PC-3 (cell line): ENCODE data around the gene SLC25A2. TPM values are rescaled to one million over a fixed set of nuclear protein-coding genes. Genes with fewer than 3 reads are reported as not detected.

ENCODE experiments used
- ATAC-seq: fragments of 200-7000 bp; cut with Tn5 transposase; 2 replicates; pipeline ENCODE4 v1.9.1; 2020; ENCODE audit warnings: mild to moderate bottlenecking, moderate library complexity
- BruUV-seq: library from RNA; stranded (reverse); fragments of 400-500 nt; replicated peaks from 2 replicates; lab custom pipeline; 2021; lab: Mats Ljungman, UMichigan
- CTCF ChIA-PET: fragments of 300-600 bp; sonication (Branson Sonifier 250); formaldehyde crosslinking; loops from one replicate; lab custom pipeline; 2022; ENCODE audit warnings: antibody characterized with exemption; lab: Charles Lee
- POLR2A ChIA-PET: fragments of 300-600 bp; sonication (Branson Sonifier 250); formaldehyde crosslinking; loops from one replicate; lab custom pipeline; 2022; ENCODE audit warnings: antibody characterized with exemption; ENCODE audit not compliant: unreplicated experiment; lab: Charles Lee
- DNase-seq: peaks from one replicate; pipeline ENCODE4 v3.0.0-alpha.2; 2015
- H2AFZ ChIP-seq: fragments of 300-600 bp; sonication (generic); 2 replicates; pipeline ENCODE4 v1.6.0; 2016; ENCODE audit warnings: antibody characterized with exemption, low read length
- H3F3A ChIP-seq: fragments of 300-600 bp; sonication (generic); one replicate; pipeline ENCODE4 v1.6.0; 2017; ENCODE audit warnings: antibody characterized with exemption, low read length, control low read depth, mild to moderate bottlenecking; ENCODE audit not compliant: unreplicated experiment
- H3K27ac ChIP-seq: fragments of 300-600 bp; sonication (generic); 2 replicates; pipeline ENCODE4 v1.5.1; 2016; ENCODE audit warnings: mild to moderate bottlenecking, low read length
- H3K27me3 ChIP-seq: fragments of 300-600 bp; sonication (generic); 2 replicates; pipeline ENCODE4 v1.6.1; 2016; ENCODE audit warnings: low read length, mixed read lengths
- H3K36me3 ChIP-seq: fragments of 300-600 bp; sonication (generic); 2 replicates; pipeline ENCODE4 v1.6.1; 2016; ENCODE audit warnings: low read depth, mixed run types, low read length, mixed read lengths
- H3K4me1 ChIP-seq: fragments of 300-600 bp; sonication (generic); 2 replicates; pipeline ENCODE4 v1.5.1; 2016; ENCODE audit warnings: low read length; ENCODE audit not compliant: insufficient read depth
- H3K4me2 ChIP-seq: fragments of 300-600 bp; sonication (generic); 2 replicates; pipeline ENCODE4 v1.6.0; 2016; ENCODE audit warnings: low read length
- H3K4me3 ChIP-seq: fragments of 300-600 bp; sonication (generic); 2 replicates; pipeline ENCODE4 v1.5.1; 2016; ENCODE audit warnings: mild to moderate bottlenecking, low read length, mixed read lengths
- H3K79me2 ChIP-seq: fragments of 300-600 bp; sonication (generic); 2 replicates; pipeline ENCODE4 v1.6.1; 2017; ENCODE audit warnings: low read length, mixed read lengths
- H3K9ac ChIP-seq: fragments of 300-600 bp; sonication (generic); 2 replicates; pipeline ENCODE4 v1.6.0; 2016; ENCODE audit warnings: mild to moderate bottlenecking, low read length
- H3K9me2 ChIP-seq: fragments of 300-600 bp; sonication (generic); replicated peaks from 2 replicates; pipeline ENCODE4 v1.6.1; 2016; ENCODE audit warnings: mixed run types, low read length, mixed read lengths
- H3K9me3 ChIP-seq: fragments of 300-600 bp; sonication (generic); 2 replicates; pipeline ENCODE4 v1.6.1; 2016; ENCODE audit warnings: low read length, mixed read lengths
- H4K20me1 ChIP-seq: fragments of 300-600 bp; sonication (generic); 2 replicates; pipeline ENCODE4 v1.6.1; 2016; ENCODE audit warnings: low read length, mixed read lengths
- EZH2 ChIP-seq: fragments of 300-600 bp; sonication (generic); IDR thresholded peaks from one replicate; pipeline ENCODE4 v1.6.1; 2017; ENCODE audit warnings: antibody characterized with exemption, mild to moderate bottlenecking, low read length; ENCODE audit not compliant: unreplicated experiment
- EZH2phosphoT487 ChIP-seq: fragments of 300-600 bp; sonication (generic); IDR thresholded peaks from 2 replicates; pipeline ENCODE4 v1.6.1; 2018; ENCODE audit warnings: mild to moderate bottlenecking, antibody characterized with exemption, low read length, borderline replicate concordance
- intact Hi-C: fragments of 100-400 bp; cut with micrococcal nuclease; formaldehyde crosslinking; loops from 2 replicates; pipeline ENCODE4 v1.9.0; 2023
- total RNA-seq: library from RNA; depleted of rRNA; stranded (reverse); fragments of >200 nt; gene quantifications from 2 replicates; pipeline ENCODE4 v1.2.3, GENCODE V29; 2014
- TF ChIP-seq, protein P1 (sequence below): fragments of 300-600 bp; sonication (generic); conservative IDR thresholded peaks from 2 replicates; pipeline ENCODE4 v1.5.1; 2017; ENCODE audit warnings: antibody characterized with exemption, low read depth, mild to moderate bottlenecking, low read length

Gene SLC25A2
- total RNA-seq, 1 experiment from 2014 or later: 0.18 TPM

DNA sequence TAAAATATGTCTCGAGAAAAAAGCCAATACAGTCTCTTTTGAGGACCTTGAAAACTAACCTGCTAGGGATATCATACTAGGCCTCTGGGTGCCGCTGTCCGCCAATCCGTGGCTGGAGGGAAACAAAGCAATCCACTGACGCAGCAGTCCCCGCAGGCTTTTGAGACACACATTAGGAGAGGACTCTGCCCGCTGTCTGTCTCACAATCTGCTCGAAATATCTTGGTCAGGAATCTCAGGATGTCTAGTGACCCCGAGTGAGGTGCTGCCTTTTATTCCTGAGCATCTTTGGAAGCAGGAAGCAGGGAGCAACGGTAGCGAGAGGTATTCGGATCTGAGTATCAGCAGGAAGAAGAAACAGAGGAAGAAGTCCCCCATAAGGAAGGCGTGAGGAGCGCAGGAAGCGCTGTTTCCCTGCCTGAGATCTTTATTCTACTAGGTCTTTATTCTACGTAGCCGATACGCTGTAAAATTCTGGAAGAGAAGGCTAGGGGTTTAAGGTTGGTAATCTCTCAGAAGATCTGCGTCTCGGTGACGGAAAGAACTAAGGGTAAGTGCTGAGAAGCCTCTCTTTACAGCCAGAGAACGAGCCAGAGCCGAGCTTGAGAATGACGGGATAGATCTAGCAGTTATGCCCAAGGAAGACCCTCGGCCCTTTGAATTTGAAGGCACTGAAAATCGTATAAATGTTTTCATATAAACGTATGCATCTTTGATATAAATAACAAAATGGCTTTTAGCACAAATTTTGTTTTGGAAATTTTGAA is 22.4 kb upstream of the SLC25A2 start:
- no peak for ATAC-seq
- ChIA-PET CTCF (no interaction called here), POLR2A (no interaction called here)
- H3K9ac ChIP-seq: no peak overlapping the region
- no peak overlapping the region for H3K27ac ChIP-seq
- H3K4me2 ChIP-seq: no peak overlapping the region
- H2AFZ ChIP-seq: peak overlapping the region; percentile 30; the same call in 1 of the 2 replicates
- no peaks in the 10 kb centered on the region for H3K9me2 ChIP-seq
- no peak overlapping the region for H3K4me3 ChIP-seq
- no peaks in the 10 kb centered on the region for H3K79me2 ChIP-seq
- intact Hi-C loops: no loop called here
- no peaks in the 10 kb centered on the region for H3K4me1 ChIP-seq
- no peaks in the 10 kb centered on the region for H3F3A ChIP-seq
- no peaks in the 10 kb centered on the region for H4K20me1 ChIP-seq
- DNase-seq: peak; percentile 4
- H3K9me3 ChIP-seq: 0 out of 2 replicates have a peak, but pooled peaks cover 10% of the 10 kb centered on the region
- TF ChIP-seq, protein P1, sequence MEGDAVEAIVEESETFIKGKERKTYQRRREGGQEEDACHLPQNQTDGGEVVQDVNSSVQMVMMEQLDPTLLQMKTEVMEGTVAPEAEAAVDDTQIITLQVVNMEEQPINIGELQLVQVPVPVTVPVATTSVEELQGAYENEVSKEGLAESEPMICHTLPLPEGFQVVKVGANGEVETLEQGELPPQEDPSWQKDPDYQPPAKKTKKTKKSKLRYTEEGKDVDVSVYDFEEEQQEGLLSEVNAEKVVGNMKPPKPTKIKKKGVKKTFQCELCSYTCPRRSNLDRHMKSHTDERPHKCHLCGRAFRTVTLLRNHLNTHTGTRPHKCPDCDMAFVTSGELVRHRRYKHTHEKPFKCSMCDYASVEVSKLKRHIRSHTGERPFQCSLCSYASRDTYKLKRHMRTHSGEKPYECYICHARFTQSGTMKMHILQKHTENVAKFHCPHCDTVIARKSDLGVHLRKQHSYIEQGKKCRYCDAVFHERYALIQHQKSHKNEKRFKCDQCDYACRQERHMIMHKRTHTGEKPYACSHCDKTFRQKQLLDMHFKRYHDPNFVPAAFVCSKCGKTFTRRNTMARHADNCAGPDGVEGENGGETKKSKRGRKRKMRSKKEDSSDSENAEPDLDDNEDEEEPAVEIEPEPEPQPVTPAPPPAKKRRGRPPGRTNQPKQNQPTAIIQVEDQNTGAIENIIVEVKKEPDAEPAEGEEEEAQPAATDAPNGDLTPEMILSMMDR: 0 out of 2 replicates have a peak, but pooled peaks have one; percentile 11
- no peak for TF ChIP-seq EZH2
- H3K27me3 ChIP-seq: no peaks in the 10 kb centered on the region
- H3K36me3 ChIP-seq: no peaks in the 10 kb centered on the region; the same call in 1 of the 2 replicates
- BruUV-seq: no TSS peak

DNA sequence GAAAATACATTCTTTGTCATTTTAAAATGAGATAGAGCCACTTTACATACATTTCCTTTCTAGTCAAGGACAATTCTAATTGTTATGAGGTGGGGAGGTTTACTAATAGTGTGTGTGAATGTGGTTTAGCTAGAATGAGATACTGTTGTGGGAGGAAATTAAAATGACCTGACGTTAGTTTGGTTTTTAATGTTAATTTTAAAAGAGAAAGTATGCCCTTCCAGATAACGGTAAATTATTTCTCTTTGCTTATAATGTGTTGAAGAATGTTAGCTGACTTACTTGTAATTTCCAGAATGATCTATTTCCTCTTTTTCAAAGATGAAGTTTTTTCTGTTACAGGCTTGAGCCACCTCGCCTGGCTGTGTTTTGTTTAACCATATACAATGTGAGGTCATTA is 18.4 kb upstream of the SLC25A2 start:
- Histone ChIP-seq H2AFZ (no peak overlapping the region), H3K27ac (no peak overlapping the region), H3K9me3 (peaks cover 33% of the 10 kb centered on the region), H3K4me3 (no peak overlapping the region), H3K27me3 (no peaks in the 10 kb centered on the region), H3K9ac (no peak overlapping the region), H3K4me2 (no peak overlapping the region), H4K20me1 (no peaks in the 10 kb centered on the region), H3F3A (no peaks in the 10 kb centered on the region), H3K36me3 (peaks cover 25% of the 10 kb centered on the region), H3K4me1 (no peaks in the 10 kb centered on the region), H3K79me2 (peaks cover 28% of the 10 kb centered on the region), H3K9me2 (no peaks in the 10 kb centered on the region)
- ATAC-seq: no peak
- intact Hi-C loops: no loop called here
- TF ChIP-seq, protein P1: no peak
- no peak for TF ChIP-seq EZH2
- TF ChIP-seq EZH2phosphoT487: no peak
- DNase-seq: no peak
- ChIA-PET POLR2A (no interaction called here), CTCF (no interaction called here)
- BruUV-seq: no TSS peak
